Calu3 (cell line): ENCODE measurements around the gene PAPLN. TPM values are rescaled to one million over a fixed set of nuclear protein-coding genes. Genes with fewer than 3 reads are reported as not detected.
"Not testable (repeated sequence)": the region's sequence is repeated elsewhere in the genome, so short reads cannot be mapped to it uniquely, and the experiment has no call there.

Experiments
- Bru-seq: library from RNA; stranded (reverse); fragments of 400-500 nt; gene quantifications from one replicate; lab custom pipeline; 2021; lab: Mats Ljungman, UMichigan
- BruChase-seq, 2 experiments: library from RNA; stranded (reverse); fragments of 400-500 nt; gene quantifications; one replicate each; lab custom pipeline; 2021; lab: Mats Ljungman, UMichigan
- BruUV-seq: library from RNA; stranded (reverse); fragments of 400-500 nt; replicated peaks from 2 replicates; lab custom pipeline; 2021; lab: Mats Ljungman, UMichigan
- CTCF ChIA-PET: fragments of 300-600 bp; sonication (Branson Sonifier 250); formaldehyde crosslinking; loops from one replicate; lab custom pipeline; 2022; ENCODE audit warnings: antibody characterized with exemption; lab: Charles Lee
- DNase-seq: peaks from one replicate; pipeline ENCODE4 v3.0.0; 2022
- H3K27ac Mint-ChIP-seq: one replicate; pipeline ENCODE4 v1.8.0; 2022; ENCODE audit warnings: mixed read lengths; ENCODE audit not compliant: unreplicated experiment
- H3K27me3 Mint-ChIP-seq: one replicate; pipeline ENCODE4 v1.8.0; 2022; ENCODE audit warnings: mixed read lengths; ENCODE audit not compliant: unreplicated experiment
- H3K36me3 Mint-ChIP-seq: one replicate; pipeline ENCODE4 v1.8.0; 2022; ENCODE audit warnings: mild to moderate bottlenecking, moderate library complexity, mixed read lengths; ENCODE audit not compliant: insufficient read depth, unreplicated experiment
- H3K4me1 Mint-ChIP-seq: one replicate; pipeline ENCODE4 v1.8.0; 2022; ENCODE audit warnings: mild to moderate bottlenecking, low read depth, mixed read lengths; ENCODE audit not compliant: unreplicated experiment
- H3K4me3 Mint-ChIP-seq: one replicate; pipeline ENCODE4 v1.8.0; 2022; ENCODE audit warnings: mild to moderate bottlenecking, low read depth, moderate library complexity, mixed read lengths; ENCODE audit not compliant: unreplicated experiment
- H3K9me3 Mint-ChIP-seq: one replicate; pipeline ENCODE4 v1.8.0; 2022; ENCODE audit warnings: low read depth, mixed read lengths; ENCODE audit not compliant: unreplicated experiment
- CTCF ChIP-seq: fragments of 200-600 bp; IDR thresholded peaks from one replicate; pipeline ENCODE4 v1.8.0; 2022; ENCODE audit warnings: antibody characterized with exemption; ENCODE audit not compliant: unreplicated experiment
- intact Hi-C: fragments of 100-400 bp; cut with micrococcal nuclease; formaldehyde crosslinking; loops from one replicate; pipeline ENCODE4 v1.10.0; 2022; ENCODE audit not compliant: unreplicated experiment
- long read RNA-seq: library from polyadenylated mRNA; stranded (forward); transcript quantifications from one replicate; pipeline ENCODE4 v2.0.0, GENCODE V29; 2022
- total RNA-seq: library from RNA; stranded (reverse); gene quantifications from 2 replicates; pipeline ENCODE4 v1.2.3, GENCODE V29; 2022

The PAPLN gene
- total RNA-seq (0.17 and 0.59 TPM in 2 replicates), Bru-seq, nascent RNA (percentile 14 among the genes with signal in this experiment), BruChase-seq, experiment 1, labeled RNA remaining after a 6-hour chase (percentile 10 among the genes with signal in this experiment), BruChase-seq, experiment 2, labeled RNA remaining after a 2-hour chase (percentile 17 among the genes with signal in this experiment)
- long read RNA-seq, partial matches to known transcripts: 0 of 4 reads
- long read RNA-seq, other reads (novel, unspliced or antisense): 4 of 4 reads

- no peak for TF ChIP-seq CTCF
- H3K27ac Mint-ChIP-seq: no peak within 1 kb of the TSS
- CTCF ChIA-PET: no interaction called here
Measured at GRCh38 chr14:73237219-73237785, at the start of gene PAPLN. TSS of gene PAPLN (plus strand) at chr14:73237506. CDS start at chr14:73239779, 2,273 bp downstream.

GRCh38 chr14:73188501-73188911, 48.8 kb upstream of the PAPLN start:
- H3K27ac Mint-ChIP-seq: no peak overlapping the region
- no peak for TF ChIP-seq CTCF
- H3K36me3 Mint-ChIP-seq: peaks cover 38% of the 10 kb centered on the region
- intact Hi-C loops: no loop called here
- DNase-seq: no peak
- no peak overlapping the region for H3K4me3 Mint-ChIP-seq
- CTCF ChIA-PET: no interaction called here
- H3K4me1 Mint-ChIP-seq: no peaks in the 10 kb centered on the region
- no peaks in the 10 kb centered on the region for H3K27me3 Mint-ChIP-seq
- no TSS peak for BruUV-seq
- H3K9me3 Mint-ChIP-seq: no peaks in the 10 kb centered on the region

More at GRCh38 chr14:73237219-73237785, at the start of gene PAPLN:
- intact Hi-C loops: no loop called here
- Mint-ChIP-seq H3K36me3 (no peaks in the 10 kb centered on the region), H3K4me1 (peaks cover 41% of the 10 kb centered on the region), H3K9me3 (no peaks in the 10 kb centered on the region), H3K4me3 (peak within 1 kb of the TSS; percentile 60), H3K27me3 (peaks cover 92% of the 10 kb centered on the region)
- BruUV-seq: no TSS peak
- DNase-seq: peak; percentile 24

GRCh38 chr14:73189651-73190050, 47.7 kb upstream of the PAPLN start:
- no peak for TF ChIP-seq CTCF
- Mint-ChIP-seq H3K27me3 (no peaks in the 10 kb centered on the region), H3K4me1 (no peaks in the 10 kb centered on the region), H3K4me3 (no peak overlapping the region), H3K9me3 (no peaks in the 10 kb centered on the region), H3K36me3 (peaks cover 45% of the 10 kb centered on the region), H3K27ac (no peak overlapping the region)
- BruUV-seq: no TSS peak
- intact Hi-C loops: no loop called here
- DNase-seq: no peak
- CTCF ChIA-PET: no interaction called here

GRCh38 chr14:73191441-73191840, 45.9 kb upstream of the PAPLN start:
- no peaks in the 10 kb centered on the region for H3K9me3 Mint-ChIP-seq
- intact Hi-C loops: no loop called here
- CTCF ChIA-PET: interaction anchor here (0.6 kb wide), 1 partner anchor 38 kb away, joined by 3 read pairs; no protein-coding TSS in a partner anchor
- H3K4me1 Mint-ChIP-seq: no peaks in the 10 kb centered on the region
- H3K27ac Mint-ChIP-seq: no peak overlapping the region
- no peak for TF ChIP-seq CTCF
- BruUV-seq: no TSS peak
- H3K36me3 Mint-ChIP-seq: peaks cover 45% of the 10 kb centered on the region
- no peak for DNase-seq
- H3K27me3 Mint-ChIP-seq: no peaks in the 10 kb centered on the region
- H3K4me3 Mint-ChIP-seq: no peak overlapping the region

DNA sequence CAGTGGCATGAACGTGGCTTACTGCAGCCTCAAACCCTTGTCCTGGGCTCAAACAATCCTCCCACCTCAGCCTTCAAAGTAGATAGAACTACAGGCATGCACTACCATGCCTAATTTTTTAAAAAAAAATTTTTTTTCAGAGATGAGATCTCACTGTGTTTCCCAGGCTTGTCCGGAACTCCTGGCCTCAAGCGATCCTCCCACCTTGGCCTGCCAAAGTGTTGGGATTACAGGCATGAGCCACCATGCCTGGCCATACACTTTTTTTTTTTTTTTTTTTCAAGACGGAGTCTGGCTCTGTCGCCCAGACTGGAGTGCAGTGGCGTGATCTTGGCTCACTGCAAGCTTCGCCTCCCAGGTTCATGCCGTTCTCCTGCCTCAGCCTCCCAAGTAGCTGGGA, 43.0 kb upstream of the PAPLN start:
- H3K4me1 Mint-ChIP-seq, H3K27me3 Mint-ChIP-seq, H3K4me3 Mint-ChIP-seq, intact Hi-C loops, DNase-seq, H3K27ac Mint-ChIP-seq, BruUV-seq, H3K9me3 Mint-ChIP-seq, CTCF ChIA-PET: not testable (repeated sequence)
- peaks cover 39% of the 10 kb centered on the region for H3K36me3 Mint-ChIP-seq
